ENCODE measurements around the gene FBLIM1.

Gene FBLIM1

GRCh38 chr1:15748690-15749398 lies 9.8 kb upstream of the FBLIM1 start:
- DNase-seq = no peak

- no peak for DNase-seq
Measured at GRCh38 chr1:15749399-15750291, 8.9 kb upstream of the FBLIM1 start.

- DNase-seq = no peak
Measured at GRCh38 chr1:15750924-15751323, 7.7 kb upstream of the FBLIM1 start.

- DNase-seq = no peak
Measured at GRCh38 chr1:15751717-15752116, 6.9 kb upstream of the FBLIM1 start.

GRCh38 chr1:15753776-15754175 lies 4.8 kb upstream of the FBLIM1 start:
- DNase-seq = no peak

GRCh38 chr1:15755021-15755645 lies 3.5 kb upstream of the FBLIM1 start:
- no peak for DNase-seq

GRCh38 chr1:15755646-15756040 lies 3.0 kb upstream of the FBLIM1 start:
- DNase-seq = no peak

GRCh38 chr1:15756143-15757015 lies 2.2 kb upstream of the FBLIM1 start:
- no peak for DNase-seq

GRCh38 chr1:15757016-15757543 lies 1.5 kb upstream of the FBLIM1 start:
- no peak for DNase-seq

GRCh38 chr1:15757575-15758342 lies 836 bp upstream of the FBLIM1 start:
- no peak for DNase-seq

GRCh38 chr1:15758953-15759661 lies 512 bp downstream of the FBLIM1 start:
- DNase-seq = no peak

GRCh38 chr1:15760520-15761211 lies 2.1 kb downstream of the FBLIM1 start:
- DNase-seq = no peak

- no peak for DNase-seq
Measured at GRCh38 chr1:15761366-15762128, 3.0 kb downstream of the FBLIM1 start.

GRCh38 chr1:15762546-15762945 lies 4.0 kb downstream of the FBLIM1 start:
- DNase-seq = no peak

- DNase-seq = no peak
Measured at GRCh38 chr1:15764269-15764764, 5.7 kb downstream of the FBLIM1 start.

GRCh38 chr1:15764890-15765289 lies 6.3 kb downstream of the FBLIM1 start:
- DNase-seq = no peak

GRCh38 chr1:15765495-15766194 lies 7.0 kb downstream of the FBLIM1 start:
- no peak for DNase-seq

- no peak for DNase-seq
Measured at GRCh38 chr1:15767941-15768340, 9.3 kb downstream of the FBLIM1 start.

- no peak for DNase-seq
Measured at GRCh38 chr1:15768388-15768787, 9.8 kb downstream of the FBLIM1 start.

Measured in CD4-positive, alpha-beta T cell treated with Interleukin-21 for 1 hour (primary cell).